NCI-H226 (cell line): Measurements from ENCODE around the gene ARHGEF37.
"Not testable (repeated sequence)": the region's sequence is repeated elsewhere in the genome, so short reads cannot be mapped to it uniquely, and the experiment has no call there.

Experiments used
- DNase-seq: peaks from one replicate; pipeline ENCODE4 v3.0.0-alpha.2; 2015

Gene ARHGEF37

DNA sequence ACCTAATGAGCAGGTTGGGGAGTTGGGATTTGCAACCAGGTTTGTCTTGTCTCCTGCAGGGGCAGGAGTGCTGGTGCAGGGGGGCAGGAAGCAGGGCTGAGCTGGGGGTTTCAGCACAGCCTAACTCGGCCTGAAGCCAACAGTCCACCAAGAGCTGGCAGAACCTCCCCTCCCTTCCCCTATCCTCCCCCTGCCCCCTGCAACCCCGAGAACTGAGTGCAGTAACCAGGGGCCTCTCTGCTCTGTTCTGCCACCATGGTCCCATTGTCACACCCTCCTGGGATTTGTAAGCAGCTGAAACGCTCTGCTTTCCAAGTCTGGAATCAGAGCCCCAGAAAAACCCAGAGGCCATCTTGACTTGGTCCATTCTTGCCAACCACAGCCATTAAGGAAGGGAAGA is 72.9 kb downstream of the ARHGEF37 start:
- DNase-seq, result no peak

GRCh38 chr5:149654883-149655505 is 73.7 kb downstream of the ARHGEF37 start:
- DNase-seq, result no peak

- DNase-seq, result no peak
Observed at GRCh38 chr5:149656576-149657182, 75.4 kb downstream of the ARHGEF37 start.

DNA sequence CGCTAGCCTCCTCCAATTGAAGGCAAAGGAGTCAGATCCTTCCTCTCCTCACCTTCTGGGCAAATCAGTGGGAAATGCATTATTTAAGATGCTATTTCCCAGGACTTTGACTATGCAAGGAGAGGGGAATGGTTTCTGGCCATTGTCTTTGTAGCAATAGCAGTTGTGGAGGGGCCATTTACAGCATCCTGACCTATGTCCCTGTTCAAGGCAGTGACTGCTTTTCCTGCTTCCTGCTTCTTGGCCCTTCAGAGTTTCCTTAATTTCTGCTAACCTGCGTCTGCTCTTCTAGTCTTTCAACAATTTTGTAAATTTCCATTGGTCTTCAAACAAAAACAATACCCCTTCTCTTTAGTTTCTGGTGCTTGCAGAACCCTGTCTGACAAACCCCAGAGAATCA is 76.0 kb downstream of the ARHGEF37 start:
- DNase-seq, result no peak

DNA sequence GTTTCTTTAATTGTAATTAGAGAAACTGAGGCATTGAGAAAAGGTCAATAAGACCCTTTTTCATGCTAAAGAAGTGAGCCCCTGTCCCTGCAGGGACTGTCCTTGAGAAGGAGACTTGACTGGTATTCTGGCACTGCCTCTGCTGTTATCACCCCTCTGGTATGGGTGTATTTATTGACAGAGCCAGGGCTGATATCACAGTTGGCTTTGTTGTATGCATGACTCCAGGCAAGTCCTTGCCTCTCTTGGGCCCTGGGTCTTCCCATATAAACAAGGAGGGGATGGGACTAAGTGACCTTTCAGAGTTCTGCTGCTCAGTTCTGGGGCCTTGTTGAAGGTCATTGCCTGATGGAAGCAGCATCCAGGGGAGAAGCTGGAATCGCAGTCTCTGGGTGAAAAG is 77.0 kb downstream of the ARHGEF37 start:
- DNase-seq, result no peak

- DNase-seq, result no peak
Observed at GRCh38 chr5:149664083-149664482, 82.8 kb downstream of the ARHGEF37 start.

DNA sequence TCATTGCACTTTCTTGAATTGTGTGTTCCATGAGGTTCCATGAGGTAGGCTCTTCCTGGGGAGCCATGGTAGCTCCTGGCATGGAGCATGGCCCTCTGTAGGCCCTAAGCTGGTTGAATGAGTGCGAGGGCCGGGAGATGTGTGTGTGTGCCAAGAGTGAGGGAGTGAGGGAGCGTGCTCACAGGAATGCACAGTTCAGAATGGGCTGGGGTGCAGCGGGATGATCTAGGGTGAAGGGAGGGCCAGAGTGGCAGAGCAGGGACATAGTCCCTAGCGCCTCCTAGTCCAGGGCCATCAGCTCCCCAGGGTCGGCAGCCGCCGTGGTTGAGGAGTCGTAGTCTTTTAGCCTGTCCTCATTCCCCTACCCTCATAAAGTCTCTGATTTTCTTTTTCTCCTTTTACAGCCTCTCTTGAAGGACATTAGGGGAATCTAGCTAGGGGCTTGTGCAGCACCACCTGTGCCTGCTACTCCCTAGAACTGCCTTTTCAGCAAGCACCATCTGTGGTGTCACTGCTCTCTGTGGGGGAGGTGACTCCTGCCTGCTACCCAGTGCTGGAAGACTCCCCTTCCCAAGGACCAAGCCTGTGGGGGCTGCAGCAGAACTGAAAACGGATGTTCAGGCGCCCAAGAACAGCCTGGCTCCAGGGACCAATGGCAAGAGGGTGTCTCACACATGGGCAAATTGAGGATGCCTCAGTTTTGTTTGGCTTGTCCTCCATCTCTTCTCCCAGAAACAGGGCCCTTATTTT is 83.5 kb downstream of the ARHGEF37 start:
- DNase-seq, result no peak

DNA sequence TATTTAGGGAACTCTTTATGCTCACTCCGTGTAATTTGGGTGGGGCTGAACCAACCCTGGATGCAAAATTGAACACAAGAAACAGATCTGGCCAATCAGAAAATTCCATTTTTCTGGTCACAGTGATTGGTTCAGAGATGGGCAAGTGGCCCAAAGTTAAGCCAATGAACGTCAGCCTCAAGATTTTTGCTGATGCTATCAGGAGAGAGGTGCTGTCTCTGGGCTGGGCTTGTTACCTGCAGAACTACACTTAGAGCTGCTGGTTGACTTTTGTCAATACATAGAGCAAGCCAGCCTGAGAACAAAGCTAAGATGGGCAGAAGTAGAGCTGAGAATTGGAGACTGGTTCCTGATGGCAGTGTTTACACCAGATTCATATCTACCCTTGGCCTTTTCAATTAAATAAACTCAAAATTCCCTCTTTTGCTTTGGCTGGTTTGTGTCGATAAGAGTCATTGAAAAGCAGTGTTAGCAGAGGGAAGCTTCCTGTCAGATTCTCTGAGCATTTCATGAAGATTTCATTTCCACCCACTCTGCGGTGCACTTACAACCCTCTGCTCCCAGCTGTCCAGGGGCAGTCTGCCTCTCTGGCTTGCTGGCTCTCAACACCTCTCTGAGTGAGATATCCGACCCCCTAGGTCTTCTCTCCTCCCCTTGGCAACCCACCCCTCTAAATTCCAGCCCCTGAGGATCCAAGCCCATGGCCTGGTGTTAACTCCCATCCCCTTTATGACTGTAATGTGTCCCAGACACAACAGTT is 84.3 kb downstream of the ARHGEF37 start:
- DNase-seq, result no peak

GRCh38 chr5:149666212-149666852 is 85.0 kb downstream of the ARHGEF37 start:
- DNase-seq, result peak; percentile 51

GRCh38 chr5:149667084-149667828 is 86.0 kb downstream of the ARHGEF37 start:
- DNase-seq, result no peak

DNA sequence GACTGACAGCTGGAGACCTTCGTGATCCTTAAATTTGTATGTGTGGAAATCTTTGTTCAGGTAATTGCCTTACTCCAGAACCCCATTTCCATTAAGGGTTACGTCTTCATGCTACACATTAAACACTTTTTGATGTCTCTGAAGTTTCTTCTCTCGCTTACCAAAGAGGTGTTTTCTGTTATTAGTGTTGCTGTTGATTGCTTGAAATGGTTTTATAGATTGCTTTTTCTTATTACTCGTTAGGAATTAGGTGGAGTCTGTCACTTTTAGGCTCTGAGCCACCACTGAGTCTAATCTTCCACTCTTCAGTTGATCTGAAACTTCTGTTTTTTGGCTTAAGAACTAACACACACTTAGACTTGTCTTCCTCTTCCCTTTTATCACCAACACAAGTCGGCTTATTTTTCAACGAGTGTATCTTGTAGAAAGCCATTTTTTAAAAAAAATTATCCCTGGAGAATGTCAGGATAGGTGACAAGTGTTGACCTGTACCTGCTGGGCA is 86.6 kb downstream of the ARHGEF37 start:
- no peak for DNase-seq

GRCh38 chr5:149669273-149669672 is 88.0 kb downstream of the ARHGEF37 start:
- not testable (repeated sequence) for DNase-seq

GRCh38 chr5:149671544-149671943 is 90.2 kb downstream of the ARHGEF37 start:
- no peak for DNase-seq

- DNase-seq, result no peak
Observed at GRCh38 chr5:149672701-149673476, 91.6 kb downstream of the ARHGEF37 start.

- DNase-seq, result no peak
Observed at GRCh38 chr5:149674686-149675085, 93.4 kb downstream of the ARHGEF37 start.

DNA sequence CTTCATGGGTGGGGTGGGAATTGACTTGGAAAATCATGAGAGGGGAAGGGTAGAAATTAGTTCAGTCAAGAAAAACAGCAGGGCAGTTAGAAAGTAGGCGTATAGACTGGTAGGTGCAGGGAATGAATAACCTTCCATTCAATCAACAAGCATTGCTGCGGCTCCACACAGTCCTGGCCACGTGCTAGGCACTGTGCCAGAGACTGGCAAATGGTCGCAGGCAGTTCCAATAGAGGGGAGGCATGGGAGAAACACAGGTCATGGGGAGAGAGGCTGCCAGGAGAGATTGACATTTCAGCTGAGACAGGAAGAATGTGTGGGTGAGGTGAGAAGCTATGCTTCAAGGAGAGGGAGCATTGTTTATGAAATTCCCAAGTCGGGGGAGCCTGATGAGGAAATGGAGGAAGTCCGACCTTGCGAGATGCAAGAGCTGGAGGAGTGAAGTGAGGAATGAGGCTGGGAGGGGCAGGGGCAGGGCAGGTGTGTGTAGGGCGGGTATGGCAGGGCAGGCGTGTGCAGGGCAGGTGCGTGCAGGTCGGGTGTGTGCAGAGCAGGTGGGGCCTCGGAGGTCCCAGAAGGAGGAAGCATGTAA is 94.4 kb downstream of the ARHGEF37 start:
- DNase-seq, result peak; percentile 87

DNA sequence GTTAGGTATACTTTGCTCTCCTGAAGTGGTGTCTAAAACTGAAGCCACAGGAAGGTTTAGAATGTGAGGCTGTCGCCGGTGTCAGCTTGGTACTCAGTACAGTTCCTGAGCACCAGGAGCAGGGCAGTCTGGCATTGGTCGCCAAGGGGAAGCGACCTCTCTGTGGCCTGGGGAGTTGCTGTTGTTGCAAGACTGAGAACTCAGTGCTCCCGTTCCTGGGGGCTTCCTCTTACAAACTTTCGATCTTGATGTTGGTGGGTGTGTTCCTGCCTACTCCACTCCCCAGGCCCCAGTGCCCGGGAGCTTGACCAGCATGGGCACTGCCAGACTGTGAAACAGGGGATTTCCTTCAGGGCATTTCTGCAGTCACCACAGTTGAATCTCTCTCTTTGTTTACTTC is 96.4 kb downstream of the ARHGEF37 start:
- DNase-seq, result no peak

- DNase-seq, result no peak
Observed at GRCh38 chr5:149679876-149680809, 98.8 kb downstream of the ARHGEF37 start.

DNA sequence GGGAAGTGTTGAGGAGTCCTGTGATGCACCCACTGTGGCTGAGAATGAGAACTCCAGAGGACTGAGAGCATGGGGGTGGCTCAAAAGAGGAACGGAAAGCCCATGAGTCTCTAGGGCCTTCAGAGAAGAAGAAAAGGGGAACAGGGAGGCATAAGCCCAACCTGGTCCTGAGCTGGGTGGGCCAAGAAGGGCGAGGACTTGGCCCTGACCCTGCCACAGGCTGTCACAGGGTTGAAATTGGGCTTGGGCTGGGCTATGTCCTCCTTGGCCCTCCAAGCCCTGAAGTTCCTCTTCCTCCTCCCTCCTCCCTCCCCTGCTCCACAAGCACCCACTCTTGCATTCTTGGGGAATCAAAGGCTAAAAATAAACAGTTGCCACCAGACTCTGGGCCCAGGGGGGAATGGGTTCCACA is 99.5 kb downstream of the ARHGEF37 start:
- no peak for DNase-seq

DNA sequence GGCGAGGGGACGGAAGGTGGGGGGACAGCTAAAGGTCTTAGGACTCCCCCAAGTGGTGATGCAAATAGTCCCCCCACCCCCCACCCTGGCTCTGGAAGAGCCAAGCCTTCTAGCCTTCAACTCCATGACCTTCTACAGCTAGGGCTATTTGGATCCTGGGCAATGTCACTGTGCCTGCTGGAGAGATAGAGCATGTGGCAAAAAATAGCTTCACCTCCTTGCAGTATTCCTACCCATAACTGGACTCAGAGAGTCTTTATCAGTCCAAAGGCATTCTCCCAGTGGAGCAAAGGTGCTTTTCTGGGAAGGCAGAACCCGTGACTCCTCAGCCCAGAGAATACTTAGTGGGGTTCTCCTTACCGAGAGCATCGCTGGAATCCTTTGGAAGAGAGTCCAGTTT is 100.0 kb downstream of the ARHGEF37 start:
- DNase-seq, result no peak
